Mesendoderm (in vitro differentiated cells): ENCODE data around the gene OAF.

ENCODE experiments used
- DNase-seq: peaks from one replicate; pipeline ENCODE4 v3.0.0; 2013
- H2AK5ac ChIP-seq: 2 replicates; pipeline ENCODE4 v1.6.1; 2013; ENCODE audit warnings: low read length, inconsistent platforms
- H2BK120ac ChIP-seq: 2 replicates; pipeline ENCODE4 v1.6.1; 2013; ENCODE audit warnings: low read depth, mild to moderate bottlenecking, low read length, moderate library complexity, mixed read lengths
- H2BK15ac ChIP-seq: replicated peaks from 2 replicates; pipeline ENCODE4 v1.6.1; 2013; ENCODE audit warnings: low read depth, mild to moderate bottlenecking, moderate library complexity
- H2BK5ac ChIP-seq: 2 replicates; pipeline ENCODE4 v1.6.1; 2013; ENCODE audit warnings: low read length, inconsistent platforms
- H3K18ac ChIP-seq: 2 replicates; pipeline ENCODE4 v1.6.1; 2013; ENCODE audit warnings: mild to moderate bottlenecking, low read length, mixed read lengths
- H3K23ac ChIP-seq: one replicate; pipeline ENCODE4 v1.6.1; 2013; ENCODE audit warnings: low read length
- H3K27ac ChIP-seq: 2 replicates; pipeline ENCODE4 v1.5.1; 2013; ENCODE audit warnings: low read depth, mild to moderate bottlenecking, inconsistent platforms, low read length, moderate library complexity
- H3K27me3 ChIP-seq: 2 replicates; pipeline ENCODE4 v1.6.1; 2013; ENCODE audit warnings: low read length, control low read depth, mild to moderate bottlenecking, inconsistent platforms; ENCODE audit not compliant: insufficient read depth, poor library complexity
- H3K36me3 ChIP-seq: 2 replicates; pipeline ENCODE4 v1.6.1; 2013; ENCODE audit warnings: low read length, inconsistent platforms; ENCODE audit not compliant: control insufficient read depth, insufficient read depth
- H3K4ac ChIP-seq: one replicate; pipeline ENCODE4 v1.6.1; 2013; ENCODE audit warnings: low read depth, mild to moderate bottlenecking, low read length, moderate library complexity
- H3K4me1 ChIP-seq: 2 replicates; pipeline ENCODE4 v1.6.1; 2013; ENCODE audit warnings: low read depth, low read length, inconsistent platforms; ENCODE audit not compliant: control insufficient read depth
- H3K4me2 ChIP-seq: 2 replicates; pipeline ENCODE4 v1.6.1; 2013; ENCODE audit warnings: low read length
- H3K4me3 ChIP-seq: 2 replicates; pipeline ENCODE4 v1.5.1; 2013; ENCODE audit warnings: mild to moderate bottlenecking, low read length
- H3K56ac ChIP-seq: one replicate; pipeline ENCODE4 v1.6.1; 2013; ENCODE audit warnings: low read length
- H3K79me1 ChIP-seq: 2 replicates; pipeline ENCODE4 v1.6.1; 2013; ENCODE audit warnings: low read length, inconsistent platforms
- H3K79me2 ChIP-seq: 2 replicates; pipeline ENCODE4 v1.6.1; 2013; ENCODE audit warnings: mild to moderate bottlenecking, low read length; ENCODE audit not compliant: control insufficient read depth, insufficient read depth
- H3K9ac ChIP-seq: 2 replicates; pipeline ENCODE4 v1.6.1; 2013; ENCODE audit warnings: low read length, inconsistent platforms
- H4K5ac ChIP-seq: one replicate; pipeline ENCODE4 v1.6.1; 2013; ENCODE audit warnings: low read length
- H4K8ac ChIP-seq: one replicate; pipeline ENCODE4 v1.6.1; 2013; ENCODE audit warnings: low read depth, mild to moderate bottlenecking, control low read depth, low read length, moderate library complexity
- WGBS: extraction: QIAGEN DNeasy Blood & Tissue Kit; methylation state at CpG from one replicate; pipeline ENCODE4 v1.1.7; 2013; ENCODE audit warnings: low lambda C conversion rate, missing lambda C conversion rate; ENCODE audit not compliant: insufficient coverage; ENCODE audit errors: extremely low coverage; 5-methylcytosine and 5-hydroxymethylcytosine counted together

Gene OAF

DNA sequence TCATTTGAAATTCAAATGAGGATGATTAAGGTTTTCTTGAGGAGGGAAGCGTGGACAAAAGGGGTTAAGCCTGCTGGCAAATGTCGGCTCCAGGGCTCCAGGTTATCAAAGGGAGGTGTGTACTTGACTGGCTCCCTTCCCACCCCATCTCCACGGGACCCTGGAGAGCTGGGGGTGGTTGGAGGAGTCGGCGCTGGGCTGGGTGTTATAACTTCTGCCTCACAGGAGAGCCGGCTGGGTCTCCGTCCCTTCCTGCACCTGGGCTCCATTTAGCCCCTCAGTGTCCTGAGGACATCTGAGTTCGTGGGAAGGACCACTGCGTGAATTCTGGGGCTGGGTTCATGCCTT, 44.7 kb downstream of the OAF start:
- H3K79me2 ChIP-seq: no peaks in the 10 kb centered on the region
- no peaks in the 10 kb centered on the region for H3K36me3 ChIP-seq
- H3K4me1 ChIP-seq: peaks cover 7% of the 10 kb centered on the region
- no peak overlapping the region for H4K5ac ChIP-seq
- no peak overlapping the region for H3K27ac ChIP-seq
- no peaks in the 10 kb centered on the region for H3K27me3 ChIP-seq
- peak overlapping the region; percentile 77 for H3K56ac ChIP-seq
- no peak for DNase-seq
- H3K4me3 ChIP-seq: no peak overlapping the region
- no peak overlapping the region for H2AK5ac ChIP-seq
- H3K4ac ChIP-seq: no peak overlapping the region
- peak overlapping the region; percentile 23 for H3K4me2 ChIP-seq
- H2BK120ac ChIP-seq: no peak overlapping the region
- H3K18ac ChIP-seq: no peak overlapping the region
- H2BK5ac ChIP-seq: no peak overlapping the region
- no peak overlapping the region for H2BK15ac ChIP-seq
- H3K79me1 ChIP-seq: no peaks in the 10 kb centered on the region
- H4K8ac ChIP-seq: no peak overlapping the region
- no CpG with 5 or more reads among the region's 9 CpGs for WGBS
- H3K23ac ChIP-seq: no peak overlapping the region
- peak overlapping the region; percentile 3 for H3K9ac ChIP-seq

GRCh38 chr11:120256178-120256577, 45.3 kb downstream of the OAF start:
- H3K9ac ChIP-seq: no peak overlapping the region
- no peak overlapping the region for H3K56ac ChIP-seq
- H4K8ac ChIP-seq: no peak overlapping the region
- H3K18ac ChIP-seq: no peak overlapping the region
- H3K79me1 ChIP-seq: no peaks in the 10 kb centered on the region
- no peak overlapping the region for H4K5ac ChIP-seq
- H3K27ac ChIP-seq: no peak overlapping the region
- no peak overlapping the region for H3K4me3 ChIP-seq
- H3K27me3 ChIP-seq: no peaks in the 10 kb centered on the region
- no peak overlapping the region for H2BK5ac ChIP-seq
- H3K4me2 ChIP-seq: no peak overlapping the region
- no peak overlapping the region for H2AK5ac ChIP-seq
- H3K4me1 ChIP-seq: peaks cover 7% of the 10 kb centered on the region
- no peak overlapping the region for H2BK15ac ChIP-seq
- no peak for DNase-seq
- WGBS: no CpG with 5 or more reads among the region's 4 CpGs
- no peak overlapping the region for H3K23ac ChIP-seq
- H2BK120ac ChIP-seq: no peak overlapping the region
- H3K79me2 ChIP-seq: no peaks in the 10 kb centered on the region
- no peak overlapping the region for H3K4ac ChIP-seq
- no peaks in the 10 kb centered on the region for H3K36me3 ChIP-seq

GRCh38 chr11:120256779-120257178, 45.9 kb downstream of the OAF start:
- Histone ChIP-seq H3K27me3 (no peaks in the 10 kb centered on the region), H4K8ac (no peak overlapping the region), H4K5ac (no peak overlapping the region), H2BK120ac (no peak overlapping the region), H3K4me1 (peaks cover 7% of the 10 kb centered on the region), H3K4ac (no peak overlapping the region), H2BK5ac (no peak overlapping the region), H2BK15ac (no peak overlapping the region), H3K9ac (no peak overlapping the region), H3K56ac (no peak overlapping the region), H3K79me2 (no peaks in the 10 kb centered on the region), H3K18ac (no peak overlapping the region), H3K4me3 (no peak overlapping the region), H3K79me1 (no peaks in the 10 kb centered on the region), H3K27ac (no peak overlapping the region), H2AK5ac (no peak overlapping the region), H3K23ac (no peak overlapping the region), H3K4me2 (no peak overlapping the region), H3K36me3 (no peaks in the 10 kb centered on the region)
- DNase-seq: no peak
- no CpG with 5 or more reads among the region's 2 CpGs for WGBS

DNA sequence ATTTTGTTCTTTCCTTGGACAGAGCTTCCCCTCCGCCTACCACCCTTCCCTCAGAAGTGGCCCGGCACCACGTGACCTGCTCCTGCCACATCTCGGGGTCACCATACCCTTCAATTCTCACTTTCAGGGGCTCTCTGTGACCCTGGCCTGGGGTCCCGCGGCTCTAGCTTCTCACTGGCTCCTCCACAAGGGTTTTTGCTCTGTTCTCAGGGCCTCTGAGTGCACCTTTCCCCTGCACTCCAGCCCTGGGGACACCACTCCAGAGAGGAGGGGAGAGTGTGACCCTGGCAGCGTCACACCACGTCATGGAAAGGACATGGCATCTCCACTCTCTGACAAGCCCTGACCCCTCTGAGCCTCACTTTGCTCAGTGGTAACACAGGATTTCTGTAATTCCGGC, 46.5 kb downstream of the OAF start:
- Histone ChIP-seq H3K27me3 (no peaks in the 10 kb centered on the region), H3K4me3 (no peak overlapping the region), H4K8ac (no peak overlapping the region), H3K23ac (no peak overlapping the region), H4K5ac (no peak overlapping the region), H3K4me2 (no peak overlapping the region), H3K18ac (no peak overlapping the region), H2BK15ac (no peak overlapping the region), H3K79me2 (no peaks in the 10 kb centered on the region), H2AK5ac (no peak overlapping the region), H3K4me1 (peaks cover 7% of the 10 kb centered on the region), H3K56ac (no peak overlapping the region), H3K9ac (no peak overlapping the region), H2BK120ac (no peak overlapping the region), H3K27ac (no peak overlapping the region), H3K36me3 (no peaks in the 10 kb centered on the region), H3K79me1 (no peaks in the 10 kb centered on the region), H2BK5ac (no peak overlapping the region), H3K4ac (no peak overlapping the region)
- no CpG with 5 or more reads among the region's 9 CpGs for WGBS
- no peak for DNase-seq

DNA sequence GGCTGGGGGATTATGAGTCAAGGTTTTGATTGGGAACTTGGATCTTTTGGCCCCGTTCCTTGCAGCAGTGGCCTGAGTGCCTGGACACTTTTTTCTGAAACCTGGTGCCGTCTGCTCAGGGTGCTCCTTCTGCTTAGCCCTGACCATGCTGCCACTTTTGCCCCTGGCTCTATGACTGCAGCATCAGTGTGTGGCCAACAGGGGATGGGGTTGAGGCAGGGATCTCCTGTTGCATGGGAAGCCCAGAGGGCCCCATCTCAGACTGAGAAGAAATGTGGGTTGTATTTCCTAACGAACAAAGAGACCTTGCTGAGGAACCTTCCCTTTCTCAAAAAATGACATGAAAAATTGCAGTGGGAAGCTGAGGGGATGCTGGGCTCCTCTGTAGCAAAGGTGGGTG, 47.8 kb downstream of the OAF start:
- H2BK120ac ChIP-seq: no peak overlapping the region

DNA sequence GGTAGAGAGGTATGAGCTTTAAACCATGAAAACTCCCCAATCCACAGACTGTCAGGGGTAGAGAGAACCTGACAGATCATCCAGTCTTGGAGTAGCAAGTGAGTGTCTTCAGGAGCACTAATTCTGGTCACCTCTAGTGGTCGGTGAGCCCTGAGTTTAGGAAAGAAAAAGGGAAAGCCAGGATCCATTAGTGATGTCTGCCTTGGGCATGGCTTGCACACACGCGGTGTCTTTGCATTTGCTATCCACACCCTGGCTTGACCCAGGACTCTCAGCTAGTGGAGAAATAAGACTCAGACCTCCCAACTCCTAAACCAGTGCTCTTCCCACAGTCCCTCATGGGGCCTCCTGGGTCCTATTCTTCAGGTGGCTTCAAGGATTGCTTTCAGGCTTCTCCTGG, 48.4 kb downstream of the OAF start:
- H3K9ac ChIP-seq: no peak overlapping the region
- H3K23ac ChIP-seq: no peak overlapping the region
- H2BK15ac ChIP-seq: no peak overlapping the region
- H3K4me2 ChIP-seq: no peak overlapping the region
- H3K27me3 ChIP-seq: no peaks in the 10 kb centered on the region
- H3K79me1 ChIP-seq: no peaks in the 10 kb centered on the region
- H3K4me1 ChIP-seq: peaks cover 7% of the 10 kb centered on the region
- no peak overlapping the region for H3K4ac ChIP-seq
- no peaks in the 10 kb centered on the region for H3K79me2 ChIP-seq
- no peak overlapping the region for H3K18ac ChIP-seq
- no peak for DNase-seq
- no peak overlapping the region for H3K56ac ChIP-seq
- no peak overlapping the region for H2BK120ac ChIP-seq
- no peak overlapping the region for H4K5ac ChIP-seq
- no peak overlapping the region for H4K8ac ChIP-seq
- no peak overlapping the region for H2BK5ac ChIP-seq
- no CpG with 5 or more reads among the region's 3 CpGs for WGBS
- H3K27ac ChIP-seq: no peak overlapping the region
- no peak overlapping the region for H3K4me3 ChIP-seq
- H3K36me3 ChIP-seq: no peaks in the 10 kb centered on the region
- H2AK5ac ChIP-seq: no peak overlapping the region

More for the DNA sequence above, 47.8 kb downstream of the OAF start:
- no peak overlapping the region for H3K18ac ChIP-seq
- H2BK5ac ChIP-seq: no peak overlapping the region
- H3K4me3 ChIP-seq: no peak overlapping the region
- no peaks in the 10 kb centered on the region for H3K79me2 ChIP-seq
- H2BK15ac ChIP-seq: no peak overlapping the region
- H3K4me1 ChIP-seq: peaks cover 7% of the 10 kb centered on the region
- H3K4me2 ChIP-seq: no peak overlapping the region
- no CpG with 5 or more reads among the region's 3 CpGs for WGBS
- no peak overlapping the region for H3K4ac ChIP-seq
- H3K79me1 ChIP-seq: no peaks in the 10 kb centered on the region
- no peak overlapping the region for H2AK5ac ChIP-seq
- no peak overlapping the region for H3K9ac ChIP-seq
- H3K56ac ChIP-seq: no peak overlapping the region
- no peak for DNase-seq
- H3K27me3 ChIP-seq: no peaks in the 10 kb centered on the region
- H3K36me3 ChIP-seq: no peaks in the 10 kb centered on the region
- no peak overlapping the region for H4K8ac ChIP-seq
- H3K27ac ChIP-seq: no peak overlapping the region
- no peak overlapping the region for H4K5ac ChIP-seq
- no peak overlapping the region for H3K23ac ChIP-seq
